ENCODE measurements around the gene TMEM44.

DNA sequence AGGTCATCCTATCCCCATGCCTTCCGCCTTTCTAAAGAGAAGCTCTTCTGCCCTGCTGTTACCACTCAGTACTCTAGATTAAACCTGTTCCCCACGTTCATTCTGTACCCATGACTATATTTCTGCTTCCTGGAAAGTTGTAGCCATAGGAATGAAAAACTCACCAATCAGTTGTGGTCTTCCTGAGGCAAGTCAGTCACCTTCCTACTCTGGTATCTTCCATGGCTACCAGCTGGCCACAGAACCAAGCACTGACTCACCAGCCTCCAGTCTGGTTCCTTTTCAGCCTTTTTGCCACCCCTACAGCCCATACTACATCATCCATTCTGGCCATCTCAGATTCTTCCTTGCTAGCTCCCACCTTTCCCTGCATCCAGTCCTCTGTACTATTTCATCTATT, 46.4 kb downstream of the TMEM44 start:
- no peak for TF ChIP-seq ELF1 (tag; IDR thresholded peaks at IDR 0.05)
- no peak for TF ChIP-seq TEAD4 (IDR thresholded peaks at IDR 0.05; ENCODE audit: low read length)
- TF ChIP-seq TEAD4 (CRISPR knock-in tag; IDR thresholded peaks at IDR 0.05; ENCODE audit: borderline replicate concordance), result no peak
